ENCODE data around the gene MTX2.

DNA sequence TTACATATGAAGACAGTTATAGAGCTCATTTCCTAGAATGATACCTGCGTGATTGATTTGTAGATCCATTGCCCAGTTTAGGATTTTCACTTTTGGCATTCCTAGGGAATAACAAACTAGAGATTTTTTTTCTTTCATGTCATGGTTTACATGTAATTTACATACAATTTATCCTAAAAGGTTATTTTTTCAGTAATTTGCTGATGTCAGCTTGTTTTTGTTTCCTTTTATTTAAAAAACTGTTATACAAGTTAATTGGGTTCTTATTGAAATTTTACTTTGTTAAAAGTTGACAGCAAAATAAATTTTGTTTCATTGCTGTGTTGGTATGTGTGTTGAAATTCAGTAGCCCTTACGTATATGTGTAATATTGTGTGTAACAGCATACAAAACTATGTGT, 23.4 kb downstream of the MTX2 start:
- TF ChIP-seq, protein P1, sequence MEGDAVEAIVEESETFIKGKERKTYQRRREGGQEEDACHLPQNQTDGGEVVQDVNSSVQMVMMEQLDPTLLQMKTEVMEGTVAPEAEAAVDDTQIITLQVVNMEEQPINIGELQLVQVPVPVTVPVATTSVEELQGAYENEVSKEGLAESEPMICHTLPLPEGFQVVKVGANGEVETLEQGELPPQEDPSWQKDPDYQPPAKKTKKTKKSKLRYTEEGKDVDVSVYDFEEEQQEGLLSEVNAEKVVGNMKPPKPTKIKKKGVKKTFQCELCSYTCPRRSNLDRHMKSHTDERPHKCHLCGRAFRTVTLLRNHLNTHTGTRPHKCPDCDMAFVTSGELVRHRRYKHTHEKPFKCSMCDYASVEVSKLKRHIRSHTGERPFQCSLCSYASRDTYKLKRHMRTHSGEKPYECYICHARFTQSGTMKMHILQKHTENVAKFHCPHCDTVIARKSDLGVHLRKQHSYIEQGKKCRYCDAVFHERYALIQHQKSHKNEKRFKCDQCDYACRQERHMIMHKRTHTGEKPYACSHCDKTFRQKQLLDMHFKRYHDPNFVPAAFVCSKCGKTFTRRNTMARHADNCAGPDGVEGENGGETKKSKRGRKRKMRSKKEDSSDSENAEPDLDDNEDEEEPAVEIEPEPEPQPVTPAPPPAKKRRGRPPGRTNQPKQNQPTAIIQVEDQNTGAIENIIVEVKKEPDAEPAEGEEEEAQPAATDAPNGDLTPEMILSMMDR (IDR thresholded peaks at IDR 0.05; ENCODE audit: insufficient read depth, low read depth, low read length): no peak
- no peak for TF ChIP-seq EZH2 (IDR thresholded peaks at IDR 0.05; ENCODE audit: insufficient read depth, low read length)
